Gastroesophageal sphincter (tissue), 4 donors: ENCODE measurements around the gene BPI. TPM values are rescaled to one million over a fixed set of nuclear protein-coding genes. Genes with fewer than 3 reads are reported as not detected.
"Not testable (repeated sequence)": the region's sequence is repeated elsewhere in the genome, so short reads cannot be mapped to it uniquely, and the experiment has no call there.

ENCODE experiments used
- ATAC-seq: fragments of 150-250 bp; one replicate; pipeline ENCODE4 v1.9.1; 2016; ENCODE audit warnings: mild to moderate bottlenecking, moderate library complexity
- H3K27ac ChIP-seq, 4 donors: fragments of 200-600 bp; sonication (generic) in 3 of 4; 1 replicate in 3 of 4; 2 replicates in 1 of 4; pipeline ENCODE4 v1.5.1; 2016 to 2019
- H3K27me3 ChIP-seq: fragments of 200-600 bp; sonication (generic); one replicate; pipeline ENCODE4 v1.5.1; 2019
- H3K36me3 ChIP-seq, 2 donors: fragments of 200-600 bp; sonication (generic); one replicate each; pipeline ENCODE4 v1.5.1; 2019; ENCODE audit warnings: control low read depth in 1 of 2
- H3K4me1 ChIP-seq, 3 donors: fragments of 200-600 bp; sonication (generic); 1 replicate in 2 of 3; 2 replicates in 1 of 3; pipeline ENCODE4 v1.5.1; 2016 to 2019; ENCODE audit warnings: control low read depth in 2 of 3
- H3K4me3 ChIP-seq, 2 donors: fragments of 200-600 bp; sonication (generic); one replicate each; pipeline ENCODE4 v1.5.1; 2019; ENCODE audit warnings: mild to moderate bottlenecking in 1 of 2, moderate library complexity in 1 of 2
- H3K9me3 ChIP-seq, 3 donors: fragments of 200-600 bp; sonication (generic); one replicate each; pipeline ENCODE4 v1.5.1; 2017 to 2019; ENCODE audit warnings: control low read depth in 2 of 3
- EP300 ChIP-seq: sonication (generic); formaldehyde crosslinking; IDR thresholded peaks from one replicate; pipeline ENCODE4 v1.6.1; 2017; ENCODE audit warnings: antibody characterized with exemption, mild to moderate bottlenecking
- POLR2A ChIP-seq, 2 donors: fragments of 450-650 bp; IDR thresholded peaks; one replicate each; pipeline ENCODE4 v1.6.1; 2017; ENCODE audit warnings: antibody characterized with exemption in 2 of 2, mild to moderate bottlenecking in 2 of 2, moderate library complexity in 1 of 2
- POLR2AphosphoS5 ChIP-seq: sonication (generic); formaldehyde crosslinking; IDR thresholded peaks from one replicate; pipeline ENCODE4 v1.6.1; 2017; ENCODE audit warnings: antibody characterized with exemption
- WGBS, 2 donors: methylation state at CpG; one replicate each; pipeline ENCODE4 v1.1.5; 2018; ENCODE audit warnings: low coverage in 1 of 2; 5-methylcytosine and 5-hydroxymethylcytosine counted together
- total RNA-seq, 4 donors: library from RNA; depleted of rRNA; stranded (reverse); fragments of >200 nt; gene quantifications; one replicate each; pipeline ENCODE4 v1.1.0, GENCODE V29; 2016
- TF ChIP-seq, protein P1 (sequence below), 4 experiments: fragments of 200-600 bp in 2 of 4; fragments of 450-650 bp in 2 of 4; sonication (generic) in 1 of 4; IDR thresholded peaks; one replicate each; pipeline ENCODE4 v1.5.1; 2017 to 2019; ENCODE audit warnings: antibody characterized with exemption in 4 of 4, mild to moderate bottlenecking in 2 of 4, moderate library complexity in 2 of 4

BPI gene
- total RNA-seq, 4 donors from 2014 or later: 0.27 to 0.47 TPM; not detected in 2

DNA sequence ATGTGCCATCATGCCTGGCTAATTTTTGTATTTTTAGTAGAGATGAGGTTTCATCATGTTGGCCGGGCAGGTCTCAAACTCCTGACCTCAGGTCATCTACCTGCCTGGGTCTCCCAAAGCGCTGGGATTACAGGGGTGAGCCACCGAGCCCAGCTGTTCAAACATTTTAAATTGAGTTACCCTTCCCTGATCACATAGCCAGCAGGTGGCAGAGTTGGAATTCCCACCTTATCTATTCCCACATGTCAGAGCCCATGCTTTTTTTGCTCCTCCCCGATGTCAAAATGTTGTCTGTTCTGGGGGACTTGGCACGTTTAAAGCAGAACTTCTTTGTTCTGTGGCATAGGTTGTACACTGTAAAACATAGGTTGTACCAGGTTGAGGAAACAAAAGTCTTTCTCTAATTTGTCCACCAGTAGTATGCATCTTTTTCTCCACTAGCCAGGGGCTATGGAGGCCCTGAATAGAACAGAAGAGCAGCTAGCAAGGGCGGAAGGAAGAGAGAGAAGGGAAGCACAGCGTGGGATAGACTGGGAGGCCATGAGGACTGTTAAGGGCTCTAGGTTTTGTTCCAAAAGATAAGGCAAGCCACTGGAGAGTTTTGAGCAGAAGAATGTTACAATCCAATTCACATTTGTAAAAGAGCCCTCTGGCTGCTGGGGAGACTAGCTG, 35.0 kb downstream of the BPI start:
- Histone ChIP-seq H3K27me3 (peaks cover 54% of the 10 kb centered on the region), H3K4me1 (peaks cover 0 to 5% (median 0%) of the 10 kb centered on the region in 3 donors), H3K27ac (no peak overlapping the region), H3K9me3 (peaks cover 0 to 19% (median 0%) of the 10 kb centered on the region in 3 donors), H3K4me3 (no peak overlapping the region), H3K36me3 (no peaks in the 10 kb centered on the region)
- 50 to 63% methylated on average over 2 to 7 of the region's 7 CpGs for WGBS, 2 donors
- TF ChIP-seq, protein P1, sequence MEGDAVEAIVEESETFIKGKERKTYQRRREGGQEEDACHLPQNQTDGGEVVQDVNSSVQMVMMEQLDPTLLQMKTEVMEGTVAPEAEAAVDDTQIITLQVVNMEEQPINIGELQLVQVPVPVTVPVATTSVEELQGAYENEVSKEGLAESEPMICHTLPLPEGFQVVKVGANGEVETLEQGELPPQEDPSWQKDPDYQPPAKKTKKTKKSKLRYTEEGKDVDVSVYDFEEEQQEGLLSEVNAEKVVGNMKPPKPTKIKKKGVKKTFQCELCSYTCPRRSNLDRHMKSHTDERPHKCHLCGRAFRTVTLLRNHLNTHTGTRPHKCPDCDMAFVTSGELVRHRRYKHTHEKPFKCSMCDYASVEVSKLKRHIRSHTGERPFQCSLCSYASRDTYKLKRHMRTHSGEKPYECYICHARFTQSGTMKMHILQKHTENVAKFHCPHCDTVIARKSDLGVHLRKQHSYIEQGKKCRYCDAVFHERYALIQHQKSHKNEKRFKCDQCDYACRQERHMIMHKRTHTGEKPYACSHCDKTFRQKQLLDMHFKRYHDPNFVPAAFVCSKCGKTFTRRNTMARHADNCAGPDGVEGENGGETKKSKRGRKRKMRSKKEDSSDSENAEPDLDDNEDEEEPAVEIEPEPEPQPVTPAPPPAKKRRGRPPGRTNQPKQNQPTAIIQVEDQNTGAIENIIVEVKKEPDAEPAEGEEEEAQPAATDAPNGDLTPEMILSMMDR (IDR thresholded peaks at IDR 0.05): no peak
- TF ChIP-seq EP300: no peak
- no peak for TF ChIP-seq POLR2AphosphoS5
- no peak for TF ChIP-seq POLR2A (IDR thresholded peaks at IDR 0.05)
- ATAC-seq: no peak

- WGBS, 2 donors: 74 to 100% methylated on average over 2 to 7 of the region's 8 CpGs
- not testable (repeated sequence) for H3K27ac ChIP-seq, H3K4me3 ChIP-seq, ATAC-seq, H3K36me3 ChIP-seq, H3K4me1 ChIP-seq
- H3K9me3 ChIP-seq: peaks cover 0 to 19% (median 0%) of the 10 kb centered on the region in 3 donors
- peaks cover 53% of the 10 kb centered on the region for H3K27me3 ChIP-seq
These were observed 35.6 kb downstream of the BPI start for GRCh38 chr20:38339521-38339896.

DNA sequence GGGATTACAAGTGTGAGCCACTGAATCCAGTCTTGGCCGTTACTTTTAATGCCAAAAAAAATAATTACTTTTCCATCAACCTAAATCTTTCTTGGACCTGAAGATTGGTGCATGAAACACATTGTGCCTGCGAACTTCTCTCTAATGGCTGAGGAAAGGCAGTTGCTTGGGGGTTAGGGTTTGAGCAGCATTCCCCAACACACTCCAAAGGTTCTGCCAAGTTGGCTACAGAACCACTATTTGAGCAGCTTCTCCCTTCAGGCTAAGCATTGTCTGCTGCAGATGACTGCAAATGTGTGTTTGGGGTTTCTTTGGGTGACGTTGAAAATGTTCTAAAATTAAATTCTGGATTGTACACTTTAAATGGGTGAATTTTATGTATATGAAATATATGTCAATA, 36.0 kb downstream of the BPI start:
- peaks cover 0 to 19% (median 0%) of the 10 kb centered on the region in 3 donors for H3K9me3 ChIP-seq
- no peak for ATAC-seq
- no peaks in the 10 kb centered on the region for H3K36me3 ChIP-seq
- 53 to 55% methylated on average over 3 of the region's 3 CpGs for WGBS, 2 donors
- peaks cover 0 to 5% (median 0%) of the 10 kb centered on the region in 3 donors for H3K4me1 ChIP-seq
- H3K27me3 ChIP-seq: peaks cover 48% of the 10 kb centered on the region
- no peak overlapping the region for H3K27ac ChIP-seq
- no peak overlapping the region for H3K4me3 ChIP-seq
- TF ChIP-seq POLR2A (IDR thresholded peaks at IDR 0.05): no peak

- ATAC-seq: no peak
- H3K4me3 ChIP-seq: no peak overlapping the region
- no peak overlapping the region for H3K27ac ChIP-seq
- H3K27me3 ChIP-seq: peaks cover 41% of the 10 kb centered on the region
- H3K4me1 ChIP-seq: peaks cover 0 to 5% (median 0%) of the 10 kb centered on the region in 3 donors
- 76 to 87% methylated on average over 3 to 5 of the region's 6 CpGs for WGBS, 2 donors
- H3K9me3 ChIP-seq: peaks cover 0 to 19% (median 0%) of the 10 kb centered on the region in 3 donors
- no peak for TF ChIP-seq POLR2AphosphoS5
- TF ChIP-seq POLR2A (IDR thresholded peaks at IDR 0.05): no peak
- TF ChIP-seq EP300: no peak
- TF ChIP-seq, protein P1 (IDR thresholded peaks at IDR 0.05): no peak
- H3K36me3 ChIP-seq: no peaks in the 10 kb centered on the region
These were observed 36.7 kb downstream of the BPI start for GRCh38 chr20:38340693-38341092.

DNA sequence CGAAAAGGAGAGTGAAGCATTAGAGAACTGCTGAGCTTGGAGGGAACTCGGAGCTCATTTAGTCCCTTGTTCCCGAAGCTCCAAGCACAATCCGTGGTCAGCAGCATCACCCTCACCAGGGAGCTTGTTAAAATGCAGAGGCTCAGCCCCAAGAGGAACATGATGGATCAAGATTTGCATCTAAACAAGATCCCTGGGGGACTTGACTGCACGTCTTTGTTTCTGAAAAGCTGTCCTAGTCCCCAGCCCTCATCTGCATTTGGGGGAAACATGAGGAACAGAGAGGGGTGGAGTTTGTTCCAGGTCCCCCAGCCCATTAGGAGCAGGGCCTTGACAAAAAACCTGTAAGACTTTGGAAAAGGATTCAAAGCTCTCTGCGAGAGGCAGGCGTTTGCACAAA, 38.3 kb downstream of the BPI start:
- 55% methylated on average over 3 to 6 of the region's 7 CpGs for WGBS, 2 donors
- H3K4me1 ChIP-seq: peaks cover 0 to 5% (median 0%) of the 10 kb centered on the region in 3 donors
- TF ChIP-seq, protein P1 (IDR thresholded peaks at IDR 0.05): no peak
- no peak for TF ChIP-seq POLR2AphosphoS5
- no peak for TF ChIP-seq POLR2A (IDR thresholded peaks at IDR 0.05)
- TF ChIP-seq EP300: no peak
- no peak for ATAC-seq
- no peak overlapping the region for H3K4me3 ChIP-seq
- H3K27ac ChIP-seq: no peak overlapping the region
- H3K9me3 ChIP-seq: peaks cover 0 to 19% (median 0%) of the 10 kb centered on the region in 3 donors
- peaks cover 33% of the 10 kb centered on the region for H3K27me3 ChIP-seq
- H3K36me3 ChIP-seq: no peaks in the 10 kb centered on the region

GRCh38 chr20:38342713-38343310, 38.9 kb downstream of the BPI start:
- TF ChIP-seq POLR2AphosphoS5 (no peak), EP300 (no peak), POLR2A (IDR thresholded peaks at IDR 0.05) (no peak)
- TF ChIP-seq, protein P1 (IDR thresholded peaks at IDR 0.05): no peak
- Histone ChIP-seq H3K27ac (no peak overlapping the region), H3K27me3 (peaks cover 27% of the 10 kb centered on the region), H3K4me3 (peak overlapping the region in 1 of 2 donors; percentile 1), H3K9me3 (peaks cover 0 to 14% (median 0%) of the 10 kb centered on the region in 3 donors), H3K36me3 (no peaks in the 10 kb centered on the region), H3K4me1 (peaks cover 0 to 5% (median 0%) of the 10 kb centered on the region in 3 donors)
- ATAC-seq: no peak
- 74 to 78% methylated on average over 5 of the region's 5 CpGs for WGBS, 2 donors
